Mucosa of descending colon (tissue), 3 donors: ENCODE measurements around the gene PDE2A. TPM values are rescaled to one million over a fixed set of nuclear protein-coding genes. Genes with fewer than 3 reads are reported as not detected.

Experiments
- ATAC-seq: fragments of 200-7000 bp; cut with Tn5 transposase; one replicate; pipeline ENCODE4 v1.9.1; 2020; ENCODE audit warnings: mild to moderate bottlenecking, moderate library complexity
- DNase-seq, 3 donors: peaks; one replicate each; pipeline ENCODE4 v3.0.0-alpha.2; 2020
- H3K36me3 ChIP-seq: fragments of 200-600 bp; one replicate; pipeline ENCODE4 v1.8.0; 2021; ENCODE audit warnings: low read depth, mild to moderate bottlenecking
- H3K4me1 ChIP-seq: fragments of 200-600 bp; one replicate; pipeline ENCODE4 v1.8.0; 2021; ENCODE audit warnings: low read depth, mild to moderate bottlenecking
- H3K4me3 ChIP-seq: fragments of 200-600 bp; one replicate; pipeline ENCODE4 v1.8.0; 2021; ENCODE audit warnings: mild to moderate bottlenecking
- H3K9me3 ChIP-seq: fragments of 200-600 bp; one replicate; pipeline ENCODE4 v1.8.0; 2021; ENCODE audit warnings: mild to moderate bottlenecking
- intact Hi-C, 2 donors: fragments of 100-400 bp; cut with DNase I in 1 of 2; cut with micrococcal nuclease in 1 of 2; formaldehyde crosslinking; loops; one replicate each; pipeline versions ENCODE4 v1.11.0 to v1.11.1; 2022; cut with DNase I, micrococcal nuclease
- total RNA-seq, 3 donors: library from RNA; stranded (reverse); fragmentation: NEBNext Ultra II Directional in 2 of 3; extraction: Animal tissue kit (Norgen Biotek cat#: 25700) in 2 of 3; gene quantifications; one replicate each; pipeline versions ENCODE4 v1.2.1 to v1.2.4, GENCODE V29; 2021 to 2023
- TF ChIP-seq, protein P1 (sequence below): fragments of 200-600 bp; IDR thresholded peaks from one replicate; pipeline ENCODE4 v1.8.0; 2022; ENCODE audit warnings: antibody characterized with exemption, mild to moderate bottlenecking
- donor health status: DM: no; HTN: no; CAD: no; lungs with moderate emphysema.
- donor health status: DM: no; HTN: no; CAD: no.
- donor health status: DM: no; HTN: yes; CAD: no.

Gene PDE2A
- total RNA-seq, 3 donors from 2014 or later: 7.0 to 45.9 (median 9.6) TPM

DNA sequence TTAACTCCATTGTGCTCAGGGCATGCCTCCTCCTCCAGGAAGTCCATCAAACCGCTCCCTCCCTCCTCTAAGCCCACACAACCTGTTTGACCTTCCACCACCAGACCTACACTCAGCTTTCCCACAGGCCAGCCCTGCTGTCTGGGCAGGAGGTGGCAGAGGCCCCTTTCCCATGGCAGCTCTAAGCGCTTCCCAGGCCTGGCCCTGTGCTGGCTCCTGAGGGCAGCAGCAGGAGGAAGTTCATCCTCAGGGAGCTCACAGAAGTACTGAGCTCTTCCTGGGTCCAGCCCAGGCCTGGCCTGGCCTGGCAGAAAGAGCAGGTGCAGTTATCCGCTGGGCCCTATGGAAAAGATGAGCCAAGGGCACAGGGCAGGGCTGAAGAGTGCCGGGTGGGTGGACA is 46.6 kb upstream of the PDE2A start:
- H3K36me3 ChIP-seq: no peaks in the 10 kb centered on the region
- no peak overlapping the region for H3K4me3 ChIP-seq
- peak in 1 of 3 donors; percentile 62 for DNase-seq
- TF ChIP-seq, protein P1, sequence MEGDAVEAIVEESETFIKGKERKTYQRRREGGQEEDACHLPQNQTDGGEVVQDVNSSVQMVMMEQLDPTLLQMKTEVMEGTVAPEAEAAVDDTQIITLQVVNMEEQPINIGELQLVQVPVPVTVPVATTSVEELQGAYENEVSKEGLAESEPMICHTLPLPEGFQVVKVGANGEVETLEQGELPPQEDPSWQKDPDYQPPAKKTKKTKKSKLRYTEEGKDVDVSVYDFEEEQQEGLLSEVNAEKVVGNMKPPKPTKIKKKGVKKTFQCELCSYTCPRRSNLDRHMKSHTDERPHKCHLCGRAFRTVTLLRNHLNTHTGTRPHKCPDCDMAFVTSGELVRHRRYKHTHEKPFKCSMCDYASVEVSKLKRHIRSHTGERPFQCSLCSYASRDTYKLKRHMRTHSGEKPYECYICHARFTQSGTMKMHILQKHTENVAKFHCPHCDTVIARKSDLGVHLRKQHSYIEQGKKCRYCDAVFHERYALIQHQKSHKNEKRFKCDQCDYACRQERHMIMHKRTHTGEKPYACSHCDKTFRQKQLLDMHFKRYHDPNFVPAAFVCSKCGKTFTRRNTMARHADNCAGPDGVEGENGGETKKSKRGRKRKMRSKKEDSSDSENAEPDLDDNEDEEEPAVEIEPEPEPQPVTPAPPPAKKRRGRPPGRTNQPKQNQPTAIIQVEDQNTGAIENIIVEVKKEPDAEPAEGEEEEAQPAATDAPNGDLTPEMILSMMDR: no peak
- peaks cover 24% of the 10 kb centered on the region for H3K4me1 ChIP-seq
- H3K9me3 ChIP-seq: no peaks in the 10 kb centered on the region
- intact Hi-C loops: loop anchor here (5.0 to 10.0 kb wide), 2 partner anchors 72 to 74 kb away; partner anchors contain the start of gene STARD10 (in 2 of the 2)
- peak; percentile 43 for ATAC-seq

DNA sequence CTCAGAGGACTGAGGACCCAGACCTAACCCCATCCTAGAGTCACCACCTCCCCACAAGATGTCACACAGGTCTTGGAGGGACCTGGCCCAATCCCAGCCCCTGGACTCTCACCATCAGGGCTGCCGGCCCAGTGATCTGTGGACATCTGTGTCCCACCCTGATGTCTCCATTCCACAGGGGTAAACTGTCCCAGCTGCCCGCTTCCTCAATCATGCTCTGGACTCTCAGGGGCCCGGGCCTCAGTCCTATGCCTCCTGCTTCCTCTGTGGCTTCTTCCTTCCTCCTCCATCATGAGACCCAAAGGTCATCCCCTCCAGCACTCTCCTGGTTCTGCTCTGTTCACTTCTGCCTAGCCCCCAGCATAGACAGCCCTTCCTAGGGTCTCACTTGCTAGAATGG is 45.8 kb upstream of the PDE2A start:
- Histone ChIP-seq H3K4me3 (no peak overlapping the region), H3K36me3 (no peaks in the 10 kb centered on the region), H3K4me1 (peaks cover 24% of the 10 kb centered on the region), H3K9me3 (no peaks in the 10 kb centered on the region)
- TF ChIP-seq, protein P1: no peak
- DNase-seq: no peak
- ATAC-seq: no peak
- intact Hi-C loops: loop anchor here (5.0 to 10.0 kb wide), 2 partner anchors 72 to 75 kb away; partner anchors contain the start of gene STARD10 (in 2 of the 2)

DNA sequence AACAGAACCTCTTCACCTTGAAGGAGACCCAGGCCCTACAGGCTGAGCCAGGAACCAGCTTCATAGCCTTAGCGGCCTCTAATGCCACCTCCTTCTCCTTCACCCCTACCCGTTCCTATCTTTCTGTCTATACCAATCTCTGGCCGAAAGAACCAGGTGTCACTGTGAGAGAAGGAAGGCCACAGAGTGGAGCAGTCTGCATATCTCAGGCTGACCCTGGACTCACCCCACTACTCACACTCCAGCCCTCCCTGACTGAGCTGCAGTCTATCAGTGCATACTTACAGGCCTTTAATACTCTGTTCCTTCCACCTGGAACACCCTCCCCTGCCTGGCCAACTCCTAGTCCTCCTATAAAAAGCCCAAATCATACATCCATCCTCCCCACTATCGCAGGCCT is 45.3 kb upstream of the PDE2A start:
- H3K4me3 ChIP-seq: no peak overlapping the region
- H3K36me3 ChIP-seq: no peaks in the 10 kb centered on the region
- no peak for ATAC-seq
- TF ChIP-seq, protein P1: no peak
- no peak for DNase-seq
- H3K4me1 ChIP-seq: peaks cover 24% of the 10 kb centered on the region
- no peaks in the 10 kb centered on the region for H3K9me3 ChIP-seq
- intact Hi-C loops: no loop called here

DNA sequence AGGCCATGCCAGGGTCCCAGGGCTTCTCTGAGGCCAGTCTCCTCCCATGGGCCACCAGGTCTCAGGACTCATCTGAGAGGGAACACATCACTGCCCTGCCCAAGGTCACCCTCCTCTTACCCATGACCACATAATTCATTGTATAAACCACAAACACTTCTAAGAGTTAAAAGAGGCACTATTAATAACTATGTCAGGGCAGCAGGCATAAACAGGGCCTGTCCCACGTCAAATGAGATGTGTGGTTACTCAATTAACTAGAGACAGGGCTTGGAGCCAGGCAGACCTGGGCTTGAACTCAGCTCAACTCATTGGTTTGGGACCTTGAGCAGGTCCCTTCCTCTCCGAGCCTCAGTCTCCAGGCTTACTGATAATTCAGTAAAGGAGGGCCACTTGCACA is 44.9 kb upstream of the PDE2A start:
- ATAC-seq: no peak
- TF ChIP-seq, protein P1: no peak
- no peak overlapping the region for H3K4me3 ChIP-seq

DNA sequence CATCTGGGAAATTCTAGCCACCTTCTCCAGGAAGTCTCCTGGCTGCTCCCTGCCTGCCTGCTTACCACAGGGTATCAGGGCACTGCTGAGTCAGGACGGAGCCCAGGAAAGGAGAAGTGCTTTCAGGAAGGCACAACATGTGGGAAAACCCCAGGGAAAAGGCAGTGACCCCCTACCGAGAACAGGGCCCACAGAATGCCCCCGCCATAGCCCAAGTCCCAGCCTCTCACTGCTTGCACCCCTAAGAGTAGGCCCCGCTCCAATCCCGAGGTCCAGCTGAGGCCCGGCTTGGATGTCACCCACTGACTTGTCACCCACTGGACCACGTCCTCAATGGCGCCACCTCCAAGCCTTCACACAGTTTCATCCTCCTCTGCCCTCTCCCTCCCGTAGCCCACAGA is 43.9 kb upstream of the PDE2A start:
- TF ChIP-seq, protein P1: no peak
- H3K4me1 ChIP-seq: peaks cover 24% of the 10 kb centered on the region
- ATAC-seq: no peak

More for the DNA sequence above, 44.9 kb upstream of the PDE2A start:
- Histone ChIP-seq H3K9me3 (no peaks in the 10 kb centered on the region), H3K4me1 (peaks cover 24% of the 10 kb centered on the region), H3K36me3 (no peaks in the 10 kb centered on the region)
- no peak for DNase-seq
- intact Hi-C loops: no loop called here

More for the DNA sequence above, 43.9 kb upstream of the PDE2A start:
- H3K4me3 ChIP-seq: no peak overlapping the region
- no peaks in the 10 kb centered on the region for H3K36me3 ChIP-seq
- no peak for DNase-seq
- H3K9me3 ChIP-seq: no peaks in the 10 kb centered on the region
- intact Hi-C loops: no loop called here
